Activated CD8-positive, alpha-beta memory T cell treated with anti-CD3 and anti-CD28 coated beads for 48 hours (primary cell): ENCODE results near the gene SOX18.

Experiments used
- DNase-seq, 3 experiments: peaks; one replicate each; pipeline ENCODE4 v3.0.0-alpha.2; 2020; ENCODE audit warnings: low read depth in 2 of 3, low spot score in 2 of 3

The SOX18 gene

GRCh38 chr20:64080813-64081623 lies 31.6 kb upstream of the SOX18 start:
- no peak for DNase-seq

- DNase-seq: no peak
These were observed 30.8 kb upstream of the SOX18 start, which contains the start of gene OPRL1 for GRCh38 chr20:64080013-64080812. Gene OPRL1, plus strand, starts transcription at chr20:64080082. Its CDS starts 12,639 bp downstream, at chr20:64092721.

GRCh38 chr20:64079273-64080012 lies 30.0 kb upstream of the SOX18 start, which contains the start of gene RGS19:
Gene RGS19, minus strand, starts transcription at chr20:64079518. Its CDS starts 2,632 bp downstream, at chr20:64076886.
- DNase-seq: peak in 1 of 3 experiments; percentile 59

GRCh38 chr20:64078934-64079272 lies 29.5 kb upstream of the SOX18 start:
- no peak for DNase-seq

GRCh38 chr20:64077876-64078551 lies 28.6 kb upstream of the SOX18 start:
- no peak for DNase-seq

GRCh38 chr20:64077541-64077875 lies 28.1 kb upstream of the SOX18 start:
- DNase-seq: no peak

- no peak for DNase-seq
These were observed 27.7 kb upstream of the SOX18 start for GRCh38 chr20:64077094-64077493.

- no peak for DNase-seq
These were observed 26.9 kb upstream of the SOX18 start for GRCh38 chr20:64076061-64076997.

GRCh38 chr20:64075556-64075955 lies 26.1 kb upstream of the SOX18 start:
- DNase-seq: no peak

GRCh38 chr20:64074963-64075362 lies 25.5 kb upstream of the SOX18 start:
- no peak for DNase-seq

- DNase-seq: no peak
These were observed 24.8 kb upstream of the SOX18 start for GRCh38 chr20:64074184-64074789.

GRCh38 chr20:64073476-64074183 lies 24.2 kb upstream of the SOX18 start:
- DNase-seq: no peak

GRCh38 chr20:64072498-64073063 lies 23.1 kb upstream of the SOX18 start:
- DNase-seq: no peak

GRCh38 chr20:64071341-64072332 lies 22.2 kb upstream of the SOX18 start:
- DNase-seq: no peak

GRCh38 chr20:64070244-64070993 lies 21.0 kb upstream of the SOX18 start:
- no peak for DNase-seq

GRCh38 chr20:64069614-64070243 lies 20.3 kb upstream of the SOX18 start:
- DNase-seq: no peak
